Glutamatergic neuron (in vitro differentiated cells): ENCODE results near the gene ESPNL. TPM values are rescaled to one million over a fixed set of nuclear protein-coding genes. Genes with fewer than 3 reads are reported as not detected.

Source experiments
- DNase-seq: peaks from one replicate; pipeline ENCODE4 v3.0.0; 2022
- H3K27ac Mint-ChIP-seq: one replicate; pipeline ENCODE4 v1.8.0; 2020; ENCODE audit warnings: mild to moderate bottlenecking, mixed read lengths, inconsistent platforms; ENCODE audit not compliant: unreplicated experiment
- H3K27me3 Mint-ChIP-seq: one replicate; pipeline ENCODE4 v1.8.0; 2020; ENCODE audit warnings: mild to moderate bottlenecking, moderate library complexity, mixed read lengths, inconsistent platforms; ENCODE audit not compliant: unreplicated experiment
- H3K36me3 Mint-ChIP-seq: one replicate; pipeline ENCODE4 v1.8.0; 2020; ENCODE audit warnings: mild to moderate bottlenecking, mixed read lengths, inconsistent platforms; ENCODE audit not compliant: unreplicated experiment
- H3K4me1 Mint-ChIP-seq: one replicate; pipeline ENCODE4 v1.8.0; 2020; ENCODE audit warnings: mild to moderate bottlenecking, low read depth, mixed read lengths, inconsistent platforms; ENCODE audit not compliant: unreplicated experiment
- H3K4me3 Mint-ChIP-seq: one replicate; pipeline ENCODE4 v1.8.0; 2020; ENCODE audit warnings: mild to moderate bottlenecking, mixed read lengths, inconsistent platforms; ENCODE audit not compliant: unreplicated experiment
- H3K9me3 Mint-ChIP-seq: one replicate; pipeline ENCODE4 v1.8.0; 2020; ENCODE audit warnings: mild to moderate bottlenecking, moderate library complexity, mixed read lengths, inconsistent platforms; ENCODE audit not compliant: unreplicated experiment
- CTCF ChIP-seq: fragments of 200-600 bp; sonication (generic); IDR thresholded peaks from one replicate; pipeline ENCODE4 v1.5.0; 2021; ENCODE audit not compliant: partially characterized antibody, unreplicated experiment
- total RNA-seq: library from RNA; stranded (reverse); fragmentation: NEBNext Ultra II Directional; extraction: Animal tissue kit (Norgen Biotek cat#: 25700); gene quantifications from one replicate; pipeline ENCODE4 v1.2.1, GENCODE V29; 2021; ENCODE audit not compliant: unreplicated experiment

Gene ESPNL
- total RNA-seq, 1 donor from 2014 or later: 0.81 TPM

GRCh38 chr2:238091436-238092060 lies 8.6 kb upstream of the ESPNL start:
- Mint-ChIP-seq H3K4me3 (no peak overlapping the region), H3K4me1 (peaks cover 5% of the 10 kb centered on the region)

GRCh38 chr2:238092486-238093035 lies 7.6 kb upstream of the ESPNL start:
- no peak overlapping the region for H3K27ac Mint-ChIP-seq
- peaks cover 10% of the 10 kb centered on the region for H3K27me3 Mint-ChIP-seq
- no peak for TF ChIP-seq CTCF
- H3K36me3 Mint-ChIP-seq: no peaks in the 10 kb centered on the region
- no peak for DNase-seq
- H3K4me1 Mint-ChIP-seq: peaks cover 5% of the 10 kb centered on the region
- H3K4me3 Mint-ChIP-seq: no peak overlapping the region
- peaks cover 10% of the 10 kb centered on the region for H3K9me3 Mint-ChIP-seq

More at GRCh38 chr2:238091436-238092060, 8.6 kb upstream of the ESPNL start:
- Mint-ChIP-seq H3K27me3 (peaks cover 10% of the 10 kb centered on the region), H3K9me3 (peaks cover 10% of the 10 kb centered on the region), H3K27ac (no peak overlapping the region), H3K36me3 (no peaks in the 10 kb centered on the region)
- no peak for DNase-seq
- TF ChIP-seq CTCF: no peak

- no peaks in the 10 kb centered on the region for H3K36me3 Mint-ChIP-seq
- no peak overlapping the region for H3K27ac Mint-ChIP-seq
- no peak overlapping the region for H3K4me3 Mint-ChIP-seq
- H3K9me3 Mint-ChIP-seq: peaks cover 12% of the 10 kb centered on the region
- peaks cover 10% of the 10 kb centered on the region for H3K27me3 Mint-ChIP-seq
- DNase-seq: no peak
- TF ChIP-seq CTCF: no peak
- peaks cover 5% of the 10 kb centered on the region for H3K4me1 Mint-ChIP-seq
These were observed 6.7 kb upstream of the ESPNL start for GRCh38 chr2:238093181-238094140.

- Mint-ChIP-seq H3K27ac (no peak overlapping the region), H3K4me3 (no peak overlapping the region), H3K4me1 (peaks cover 5% of the 10 kb centered on the region), H3K36me3 (no peaks in the 10 kb centered on the region), H3K27me3 (peaks cover 10% of the 10 kb centered on the region), H3K9me3 (peaks cover 13% of the 10 kb centered on the region)
- DNase-seq: no peak
- TF ChIP-seq CTCF: no peak
These were observed 5.6 kb upstream of the ESPNL start for GRCh38 chr2:238094438-238095022.
